ENCODE data around the gene NAA15.
"Not testable (repeated sequence)": the region's sequence is repeated elsewhere in the genome, so short reads cannot be mapped to it uniquely, and the experiment has no call there.

Gene NAA15

GRCh38 chr4:139454111-139455045 is 153.1 kb downstream of the NAA15 start, which contains the start of gene RAB33B:
Gene RAB33B, plus strand, starts transcription at chr4:139454121. Its CDS starts 75 bp downstream, at chr4:139454196.
- DNase-seq: no peak

GRCh38 chr4:139455126-139455538 is 153.8 kb downstream of the NAA15 start:
- no peak for DNase-seq

- DNase-seq: no peak
These were observed 156.0 kb downstream of the NAA15 start for GRCh38 chr4:139457318-139457717.

- no peak for DNase-seq
These were observed 157.2 kb downstream of the NAA15 start for GRCh38 chr4:139458543-139458942.

- DNase-seq: no peak
These were observed 157.7 kb downstream of the NAA15 start for GRCh38 chr4:139458999-139459398.

- DNase-seq: no peak
These were observed 159.3 kb downstream of the NAA15 start for GRCh38 chr4:139460565-139460964.

GRCh38 chr4:139461022-139461628 is 159.8 kb downstream of the NAA15 start:
- no peak for DNase-seq

GRCh38 chr4:139464512-139464911 is 163.2 kb downstream of the NAA15 start:
- not testable (repeated sequence) for DNase-seq

- DNase-seq: no peak
These were observed 164.6 kb downstream of the NAA15 start for GRCh38 chr4:139465922-139466321.

GRCh38 chr4:139468756-139469155 is 167.5 kb downstream of the NAA15 start:
- DNase-seq: not testable (repeated sequence)

GRCh38 chr4:139469216-139469615 is 167.9 kb downstream of the NAA15 start:
- DNase-seq: no peak
